Peyer's patch (tissue), 4 donors: ENCODE data around the gene MESP1.

ENCODE experiments used
- CTCF ChIP-seq, 6 experiments: fragments of 450-650 bp in 4 of 6; fragments of 200-600 bp in 2 of 6; sonication (generic) in 1 of 6; IDR thresholded peaks; one replicate each; pipeline ENCODE4 v1.5.1; 2017 to 2019; ENCODE audit warnings: antibody characterized with exemption in 6 of 6, mild to moderate bottlenecking in 3 of 6, moderate library complexity in 1 of 6
- POLR2A ChIP-seq, 2 donors: fragments of 450-650 bp; IDR thresholded peaks; one replicate each; pipeline ENCODE4 v1.5.1; 2017; ENCODE audit warnings: antibody characterized with exemption in 2 of 2, mild to moderate bottlenecking in 2 of 2, moderate library complexity in 2 of 2

GRCh38 chr15:89754361-89755154 lies 3.5 kb upstream of the MESP1 start:
- TF ChIP-seq POLR2A (IDR thresholded peaks at IDR 0.05): no peak
- no peak for TF ChIP-seq CTCF (IDR thresholded peaks at IDR 0.05)
